ENCODE measurements around the gene RNU4-1.
A peak's percentile ranks its signal among the peaks of the same experiment; 100 is the strongest.

GRCh38 chr12:120317224-120318105 is 24.4 kb upstream of the RNU4-1 start:
- TF ChIP-seq CTCF (optimal IDR thresholded peaks at IDR 0.05 in 1 of 3, IDR thresholded peaks at IDR 0.05 in 1 of 3, conservative IDR thresholded peaks at IDR 0.05 in 1 of 3; ENCODE audit: extremely low read depth in 1 of 3, insufficient read depth in 2 of 3, low read length in 3 of 3): peak; percentile 65 to 68 (median 67)
- no peak for TF ChIP-seq EZH2 (IDR thresholded peaks at IDR 0.05; ENCODE audit: low read length)

All from keratinocyte (primary cell).